ENCODE results near the gene ADGRG6.

ADGRG6 gene

DNA sequence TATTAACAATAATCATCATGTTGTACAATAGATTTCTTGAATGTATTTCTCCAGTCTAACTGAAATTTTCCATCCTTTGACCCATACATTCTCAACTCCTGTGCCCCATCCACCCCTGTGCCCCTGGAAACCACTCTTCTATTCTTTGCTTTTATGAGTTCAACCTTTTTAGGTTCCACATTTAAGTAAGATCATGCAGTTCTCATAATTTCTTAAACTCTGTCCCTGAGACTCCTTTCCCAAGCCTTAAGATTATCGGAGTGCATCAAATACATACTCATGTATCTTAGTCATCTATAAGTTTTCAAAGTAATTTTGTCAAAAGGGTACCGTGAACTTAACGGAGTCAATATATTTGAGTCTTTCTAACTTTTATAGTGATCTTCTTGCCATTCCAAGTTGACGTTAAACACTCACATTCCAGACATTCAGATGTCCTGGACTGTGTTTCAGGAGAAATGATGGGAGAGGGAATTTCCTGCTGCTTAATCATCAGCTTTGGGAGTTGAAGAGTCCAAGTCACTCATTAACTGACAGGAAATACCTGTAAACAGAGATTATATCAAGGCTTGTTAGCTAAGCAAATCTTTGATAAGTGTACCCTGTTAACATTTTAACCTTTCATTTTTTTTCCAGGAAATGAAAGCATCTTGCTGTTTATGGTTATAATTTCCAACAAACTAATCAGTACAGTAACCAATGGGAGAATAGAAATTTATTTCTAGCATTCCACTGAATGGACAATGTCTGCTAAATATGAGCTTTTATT lies 73.3 kb downstream of the ADGRG6 start:
- Histone ChIP-seq H3K9me3 (ENCODE audit: control insufficient read depth in 2 of 2, low read length in 2 of 2) (no peaks in the 10 kb centered on the region), H3K9ac (ENCODE audit: low read length in 2 of 2) (no peak overlapping the region), H3K27me3 (ENCODE audit: control insufficient read depth in 1 of 2, insufficient read depth in 2 of 2, low read length in 2 of 2) (no peaks in the 10 kb centered on the region), H3K36me3 (ENCODE audit: control insufficient read depth in 2 of 2, insufficient read depth in 2 of 2, low read length in 2 of 2) (no peaks in the 10 kb centered on the region), H3K4me3 (ENCODE audit: low read length in 2 of 2) (no peak overlapping the region), H3K4me1 (ENCODE audit: control insufficient read depth, insufficient read depth, low read length) (no peaks in the 10 kb centered on the region), H3K27ac (ENCODE audit: low read length) (no peak overlapping the region)

DNA sequence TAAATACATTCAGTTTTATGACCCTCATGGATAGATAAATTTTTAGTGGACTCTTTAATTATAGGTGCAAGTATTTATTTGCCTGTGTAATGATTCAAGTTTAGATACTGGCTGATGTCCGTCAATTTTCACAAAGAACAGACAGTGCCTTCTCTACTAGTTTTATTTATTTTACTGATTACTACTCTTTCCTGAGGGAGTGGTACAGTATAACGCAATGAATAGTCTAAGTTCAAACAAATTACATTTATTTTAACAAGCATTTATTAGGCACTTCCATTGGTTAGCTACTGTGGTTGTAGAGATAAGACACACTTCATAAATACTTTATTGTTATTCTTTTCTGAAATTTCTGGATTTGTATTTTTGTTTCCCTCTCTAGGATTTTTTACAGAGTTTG lies 74.3 kb downstream of the ADGRG6 start:
- Histone ChIP-seq H3K27me3 (ENCODE audit: control insufficient read depth in 1 of 2, insufficient read depth in 2 of 2, low read length in 2 of 2) (no peaks in the 10 kb centered on the region), H3K27ac (ENCODE audit: low read length) (no peak overlapping the region), H3K9ac (ENCODE audit: low read length in 2 of 2) (no peak overlapping the region), H3K36me3 (ENCODE audit: control insufficient read depth in 2 of 2, insufficient read depth in 2 of 2, low read length in 2 of 2) (no peaks in the 10 kb centered on the region), H3K4me3 (ENCODE audit: low read length in 2 of 2) (no peak overlapping the region), H3K9me3 (ENCODE audit: control insufficient read depth in 2 of 2, low read length in 2 of 2) (no peaks in the 10 kb centered on the region), H3K4me1 (ENCODE audit: control insufficient read depth, insufficient read depth, low read length) (no peaks in the 10 kb centered on the region)

DNA sequence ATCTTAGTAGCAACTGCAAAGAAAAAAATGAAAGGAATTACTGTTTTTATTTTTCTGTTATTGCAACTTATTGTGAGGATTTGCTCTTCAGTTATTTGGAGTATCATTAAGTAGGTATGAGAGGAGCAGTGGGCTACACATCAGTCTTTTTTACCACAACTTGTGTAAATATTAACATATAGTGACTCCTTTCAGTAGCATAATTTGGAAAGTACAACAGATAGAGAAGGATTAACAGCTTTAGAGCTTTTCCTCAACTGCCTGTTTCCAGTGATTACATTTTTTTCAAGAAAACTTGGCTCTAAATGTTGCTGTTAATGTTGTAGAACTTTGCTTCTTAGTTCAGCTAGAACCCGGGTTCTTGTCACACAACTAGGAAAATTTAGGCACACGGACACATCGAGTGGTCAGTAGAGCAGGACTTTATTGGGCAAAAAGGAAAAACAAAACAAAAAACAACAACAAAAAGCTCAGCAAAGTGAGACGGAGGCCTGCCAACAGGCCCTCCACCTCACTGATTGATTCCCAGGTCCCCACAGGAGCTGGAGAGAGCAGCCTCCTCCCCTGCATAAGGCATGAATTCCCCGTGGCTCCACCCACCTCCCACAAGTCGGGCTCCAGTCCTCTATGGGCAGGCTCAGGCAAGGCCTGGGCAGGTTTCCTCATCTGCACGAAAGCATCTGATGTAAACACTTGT lies 75.1 kb downstream of the ADGRG6 start:
- H3K9ac ChIP-seq (ENCODE audit: low read length in 2 of 2) = no peak overlapping the region
- H3K4me1 ChIP-seq (ENCODE audit: control insufficient read depth, insufficient read depth, low read length) = no peaks in the 10 kb centered on the region
- H3K4me3 ChIP-seq (ENCODE audit: low read length in 2 of 2) = no peak overlapping the region
- no peaks in the 10 kb centered on the region for H3K36me3 ChIP-seq (ENCODE audit: control insufficient read depth in 2 of 2, insufficient read depth in 2 of 2, low read length in 2 of 2)
- no peak overlapping the region for H3K27ac ChIP-seq (ENCODE audit: low read length)
- H3K9me3 ChIP-seq (ENCODE audit: control insufficient read depth in 2 of 2, low read length in 2 of 2) = no peaks in the 10 kb centered on the region
- H3K27me3 ChIP-seq (ENCODE audit: control insufficient read depth in 1 of 2, insufficient read depth in 2 of 2, low read length in 2 of 2) = no peaks in the 10 kb centered on the region

DNA sequence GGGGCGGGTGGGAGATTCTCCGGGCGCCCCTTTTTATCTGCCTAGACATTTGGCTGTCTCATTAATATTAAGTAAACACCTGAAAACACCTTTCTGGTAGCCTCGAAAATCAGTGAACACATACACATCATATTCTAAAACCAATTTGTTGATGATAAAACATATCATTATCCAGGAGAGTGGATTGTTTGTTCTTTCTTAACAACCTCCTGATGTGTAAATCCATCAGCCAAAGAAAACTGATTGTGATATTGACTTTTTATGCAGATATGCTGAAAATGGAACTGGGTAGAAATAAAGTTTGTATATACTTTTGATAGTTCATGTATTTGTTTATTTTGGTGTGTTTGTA lies 75.7 kb downstream of the ADGRG6 start:
- H3K9me3 ChIP-seq (ENCODE audit: control insufficient read depth in 2 of 2, low read length in 2 of 2) = no peaks in the 10 kb centered on the region
- no peaks in the 10 kb centered on the region for H3K4me1 ChIP-seq (ENCODE audit: control insufficient read depth, insufficient read depth, low read length)
- no peak overlapping the region for H3K27ac ChIP-seq (ENCODE audit: low read length)
- H3K36me3 ChIP-seq (ENCODE audit: control insufficient read depth in 2 of 2, insufficient read depth in 2 of 2, low read length in 2 of 2) = no peaks in the 10 kb centered on the region
- H3K4me3 ChIP-seq (ENCODE audit: low read length in 2 of 2) = no peak overlapping the region
- no peaks in the 10 kb centered on the region for H3K27me3 ChIP-seq (ENCODE audit: control insufficient read depth in 1 of 2, insufficient read depth in 2 of 2, low read length in 2 of 2)
- no peak overlapping the region for H3K9ac ChIP-seq (ENCODE audit: low read length in 2 of 2)

DNA sequence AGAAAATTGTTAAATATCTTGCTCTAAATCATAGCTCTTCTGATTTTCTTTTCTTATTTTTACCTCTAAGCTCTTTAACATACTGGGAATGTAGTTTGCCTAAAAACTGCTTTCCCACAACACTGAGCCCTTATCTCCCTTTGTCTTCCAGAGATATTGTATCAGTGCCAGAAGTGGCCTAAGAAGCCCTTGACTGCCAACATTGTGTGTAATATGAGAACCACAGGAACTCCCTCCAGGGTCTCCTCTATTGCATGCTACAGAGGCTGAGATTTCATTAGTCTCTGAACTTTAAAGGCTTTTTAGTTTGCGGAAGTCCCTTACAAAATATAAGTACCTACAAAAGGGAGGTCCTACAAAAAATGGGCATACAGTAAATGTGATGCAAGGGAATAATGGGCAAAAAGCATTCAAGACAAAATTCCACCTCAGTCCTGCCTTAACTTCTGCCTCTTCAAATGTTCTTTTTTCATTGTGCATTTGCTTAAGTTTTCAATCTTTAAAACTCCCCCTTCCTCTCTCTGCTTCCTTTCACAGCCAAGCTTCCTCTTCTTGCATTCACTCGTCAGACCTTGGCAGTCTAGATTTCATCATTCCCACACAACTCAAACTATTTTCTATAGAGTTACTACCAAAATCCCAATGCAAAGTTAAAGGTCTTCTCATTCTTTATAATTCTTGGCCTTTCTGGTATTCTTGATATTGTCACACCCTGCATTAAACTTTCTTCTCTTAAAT lies 76.5 kb downstream of the ADGRG6 start:
- H3K36me3 ChIP-seq (ENCODE audit: control insufficient read depth in 2 of 2, insufficient read depth in 2 of 2, low read length in 2 of 2) = no peaks in the 10 kb centered on the region
- H3K4me3 ChIP-seq (ENCODE audit: low read length in 2 of 2) = no peak overlapping the region
- no peak overlapping the region for H3K9ac ChIP-seq (ENCODE audit: low read length in 2 of 2)
- H3K4me1 ChIP-seq (ENCODE audit: control insufficient read depth, insufficient read depth, low read length) = no peaks in the 10 kb centered on the region
- no peaks in the 10 kb centered on the region for H3K9me3 ChIP-seq (ENCODE audit: control insufficient read depth in 2 of 2, low read length in 2 of 2)
- H3K27ac ChIP-seq (ENCODE audit: low read length) = no peak overlapping the region
- no peaks in the 10 kb centered on the region for H3K27me3 ChIP-seq (ENCODE audit: control insufficient read depth in 1 of 2, insufficient read depth in 2 of 2, low read length in 2 of 2)

DNA sequence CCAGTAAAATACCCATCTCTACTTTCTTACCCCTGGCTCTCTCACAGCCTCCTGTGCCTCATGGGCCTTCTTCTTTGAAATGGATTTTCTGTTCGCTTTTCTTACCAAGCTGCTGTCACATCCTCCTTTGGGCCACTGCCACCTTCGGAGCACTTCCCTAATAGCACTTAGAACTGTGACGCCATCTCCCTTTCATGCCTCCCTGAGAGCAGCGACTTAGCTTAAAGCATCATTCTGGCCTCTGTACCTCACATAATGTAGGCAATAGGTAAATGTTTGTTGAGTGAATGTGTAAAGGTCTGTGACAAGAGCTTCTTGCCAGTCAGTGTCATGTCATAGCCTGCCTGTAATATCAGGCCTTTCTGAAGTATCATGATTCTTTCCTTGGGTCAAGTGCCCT lies 78.8 kb downstream of the ADGRG6 start:
- H3K4me3 ChIP-seq (ENCODE audit: low read length in 2 of 2) = no peak overlapping the region
- H3K9me3 ChIP-seq (ENCODE audit: control insufficient read depth in 2 of 2, low read length in 2 of 2) = no peaks in the 10 kb centered on the region
- no peak overlapping the region for H3K9ac ChIP-seq (ENCODE audit: low read length in 2 of 2)
- H3K27me3 ChIP-seq (ENCODE audit: control insufficient read depth in 1 of 2, insufficient read depth in 2 of 2, low read length in 2 of 2) = no peaks in the 10 kb centered on the region
- H3K27ac ChIP-seq (ENCODE audit: low read length) = no peak overlapping the region
- no peaks in the 10 kb centered on the region for H3K4me1 ChIP-seq (ENCODE audit: control insufficient read depth, insufficient read depth, low read length)
- no peaks in the 10 kb centered on the region for H3K36me3 ChIP-seq (ENCODE audit: control insufficient read depth in 2 of 2, insufficient read depth in 2 of 2, low read length in 2 of 2)

DNA sequence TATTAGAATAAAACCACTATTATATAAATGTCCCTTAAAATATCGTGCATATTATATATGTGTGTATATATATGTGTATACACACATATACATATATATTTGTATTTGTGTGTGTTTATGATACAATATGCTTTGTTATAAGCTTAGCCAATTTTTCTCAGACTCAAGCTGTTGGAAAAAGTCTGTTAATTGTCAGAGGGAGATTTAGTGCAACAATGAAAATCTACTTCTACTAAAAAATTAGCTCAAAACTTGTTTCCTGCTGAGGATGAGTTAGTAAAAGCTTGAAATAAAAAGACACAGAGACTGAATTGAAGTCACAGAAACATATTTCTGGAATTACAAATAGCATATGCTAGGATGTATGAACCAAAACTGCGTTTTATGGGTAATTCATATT lies 79.4 kb downstream of the ADGRG6 start:
- Histone ChIP-seq H3K27ac (ENCODE audit: low read length) (no peak overlapping the region), H3K4me3 (ENCODE audit: low read length in 2 of 2) (no peak overlapping the region), H3K4me1 (ENCODE audit: control insufficient read depth, insufficient read depth, low read length) (no peaks in the 10 kb centered on the region), H3K27me3 (ENCODE audit: control insufficient read depth in 1 of 2, insufficient read depth in 2 of 2, low read length in 2 of 2) (no peaks in the 10 kb centered on the region), H3K36me3 (ENCODE audit: control insufficient read depth in 2 of 2, insufficient read depth in 2 of 2, low read length in 2 of 2) (no peaks in the 10 kb centered on the region), H3K9ac (ENCODE audit: low read length in 2 of 2) (no peak overlapping the region), H3K9me3 (ENCODE audit: control insufficient read depth in 2 of 2, low read length in 2 of 2) (no peaks in the 10 kb centered on the region)

DNA sequence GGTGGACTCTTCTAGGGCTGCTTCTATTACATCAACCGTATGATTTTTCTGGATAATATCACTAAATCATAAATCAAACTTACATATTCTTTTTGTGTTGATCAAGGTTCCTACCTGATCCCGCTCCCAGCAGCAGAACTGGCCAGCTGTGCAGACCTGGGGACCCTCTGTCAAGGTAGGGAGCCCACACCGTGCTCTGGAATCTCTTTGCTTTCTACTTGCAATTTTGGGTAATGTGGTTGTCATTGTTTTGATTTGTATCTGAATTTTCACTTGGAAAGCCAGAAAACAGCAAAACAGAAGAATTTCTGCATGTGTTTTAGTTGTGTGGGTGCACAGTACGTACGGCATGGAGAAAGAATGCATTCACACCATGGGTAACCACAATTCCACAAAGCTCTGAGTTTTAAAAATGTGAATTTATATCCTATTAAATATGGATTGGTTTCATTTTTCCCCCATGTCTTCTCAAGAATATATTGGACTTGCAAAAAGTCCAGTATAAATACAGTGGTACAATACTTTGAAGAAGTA lies 80.1 kb downstream of the ADGRG6 start:
- H3K9ac ChIP-seq (ENCODE audit: low read length in 2 of 2) = no peak overlapping the region
- H3K9me3 ChIP-seq (ENCODE audit: control insufficient read depth in 2 of 2, low read length in 2 of 2) = no peaks in the 10 kb centered on the region
- H3K4me1 ChIP-seq (ENCODE audit: control insufficient read depth, insufficient read depth, low read length) = no peaks in the 10 kb centered on the region
- no peak overlapping the region for H3K4me3 ChIP-seq (ENCODE audit: low read length in 2 of 2)
- H3K36me3 ChIP-seq (ENCODE audit: control insufficient read depth in 2 of 2, insufficient read depth in 2 of 2, low read length in 2 of 2) = no peaks in the 10 kb centered on the region
- no peak overlapping the region for H3K27ac ChIP-seq (ENCODE audit: low read length)
- no peaks in the 10 kb centered on the region for H3K27me3 ChIP-seq (ENCODE audit: control insufficient read depth in 1 of 2, insufficient read depth in 2 of 2, low read length in 2 of 2)

DNA sequence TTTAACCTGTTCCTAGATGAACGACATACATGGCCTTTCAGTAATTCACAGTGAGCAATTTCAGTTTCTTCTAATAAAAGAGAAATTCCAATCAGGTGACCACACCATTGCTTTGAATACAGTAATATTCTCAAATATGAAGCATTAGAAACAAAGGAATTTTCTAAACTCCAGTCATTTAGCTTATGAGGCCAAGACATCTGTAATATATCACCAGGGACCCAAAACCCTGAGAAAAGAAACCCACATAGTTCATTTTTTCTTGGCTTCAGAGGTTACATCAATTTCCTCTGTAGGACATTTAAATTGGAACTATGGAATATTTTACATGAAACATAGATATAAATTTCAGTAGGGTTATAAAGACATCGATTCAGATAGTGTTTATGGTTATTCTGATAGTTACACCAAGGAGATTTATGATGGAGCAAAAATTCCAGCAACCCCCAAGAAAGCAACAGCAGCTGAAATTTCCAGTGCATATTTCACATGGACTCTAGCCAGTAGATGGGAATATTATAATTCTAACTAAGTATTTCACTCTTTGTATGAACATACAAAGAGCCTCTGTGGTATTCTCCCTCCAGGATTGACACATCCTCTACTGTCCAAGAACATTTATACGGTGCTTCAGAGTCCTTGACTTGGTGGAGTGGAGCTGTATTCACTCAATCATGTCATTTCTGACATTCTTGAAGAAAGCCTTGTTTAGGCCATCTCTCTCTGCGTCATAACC lies 82.9 kb downstream of the ADGRG6 start:
- Histone ChIP-seq H3K4me3 (ENCODE audit: low read length in 2 of 2) (no peak overlapping the region), H3K27ac (ENCODE audit: low read length) (no peak overlapping the region)

DNA sequence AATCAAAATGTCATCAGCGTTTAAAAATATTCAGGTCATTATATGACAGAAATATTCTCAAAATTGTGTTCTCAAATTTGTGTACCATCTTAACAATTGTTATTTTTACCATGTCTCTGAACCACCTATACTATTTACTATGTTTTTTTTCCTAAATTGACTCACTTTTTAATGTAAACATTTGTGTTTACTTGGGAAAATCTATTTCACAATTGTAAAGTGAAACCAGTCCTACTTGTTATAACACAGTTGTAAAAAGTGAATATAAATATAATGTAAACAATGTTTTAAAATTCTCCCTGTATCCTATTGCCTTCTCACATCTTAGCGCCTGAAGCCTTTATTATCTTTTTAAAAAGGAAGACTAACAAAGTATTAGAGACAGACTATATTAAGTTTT lies 83.5 kb downstream of the ADGRG6 start:
- H3K4me1 ChIP-seq (ENCODE audit: control insufficient read depth, insufficient read depth, low read length) = no peaks in the 10 kb centered on the region
- H3K27me3 ChIP-seq (ENCODE audit: control insufficient read depth in 1 of 2, insufficient read depth in 2 of 2, low read length in 2 of 2) = no peaks in the 10 kb centered on the region
- no peaks in the 10 kb centered on the region for H3K9me3 ChIP-seq (ENCODE audit: control insufficient read depth in 2 of 2, low read length in 2 of 2)
- H3K4me3 ChIP-seq (ENCODE audit: low read length in 2 of 2) = no peak overlapping the region
- H3K9ac ChIP-seq (ENCODE audit: low read length in 2 of 2) = no peak overlapping the region
- no peaks in the 10 kb centered on the region for H3K36me3 ChIP-seq (ENCODE audit: control insufficient read depth in 2 of 2, insufficient read depth in 2 of 2, low read length in 2 of 2)
- no peak overlapping the region for H3K27ac ChIP-seq (ENCODE audit: low read length)

More for the DNA sequence above, 82.9 kb downstream of the ADGRG6 start:
- no peaks in the 10 kb centered on the region for H3K36me3 ChIP-seq (ENCODE audit: control insufficient read depth in 2 of 2, insufficient read depth in 2 of 2, low read length in 2 of 2)
- H3K9ac ChIP-seq (ENCODE audit: low read length in 2 of 2) = no peak overlapping the region
- no peaks in the 10 kb centered on the region for H3K4me1 ChIP-seq (ENCODE audit: control insufficient read depth, insufficient read depth, low read length)
- H3K27me3 ChIP-seq (ENCODE audit: control insufficient read depth in 1 of 2, insufficient read depth in 2 of 2, low read length in 2 of 2) = no peaks in the 10 kb centered on the region
- H3K9me3 ChIP-seq (ENCODE audit: control insufficient read depth in 2 of 2, low read length in 2 of 2) = no peaks in the 10 kb centered on the region
